Neural cell (in vitro differentiated cells): ENCODE measurements around the gene PRSS53. TPM values are rescaled to one million over a fixed set of nuclear protein-coding genes. Genes with fewer than 3 reads are reported as not detected.
A peak's percentile ranks its signal among the peaks of the same experiment; 100 is the strongest.

Experiments
- H2AFZ ChIP-seq: fragments of 200-600, 300-800 bp; sonication (generic), shearing (Covaris generic); 2 replicates; pipeline ENCODE4 v1.6.0; 2014; ENCODE audit warnings: low read depth, mild to moderate bottlenecking, antibody characterized with exemption, low read length, moderate library complexity
- H3F3A ChIP-seq: fragments of 200-600 bp; shearing (Covaris generic); 2 replicates; pipeline ENCODE4 v1.6.1; 2016; ENCODE audit warnings: mild to moderate bottlenecking, moderate library complexity, mixed read lengths, antibody characterized with exemption, low read length; ENCODE audit not compliant: insufficient read depth, poor library complexity, severe bottlenecking
- H3K27ac ChIP-seq: fragments of 200-600, 300-800 bp; sonication (generic), shearing (Covaris generic); 2 replicates; pipeline ENCODE4 v1.5.1; 2014; ENCODE audit warnings: mild to moderate bottlenecking, low read length, moderate library complexity
- H3K27me3 ChIP-seq: fragments of 300-800, 200-600 bp; sonication (generic), shearing (Covaris generic); 2 replicates; pipeline ENCODE4 v1.6.0; 2014; ENCODE audit warnings: mild to moderate bottlenecking, low read depth, low read length, moderate library complexity; ENCODE audit not compliant: insufficient read depth
- H3K36me3 ChIP-seq: fragments of 300-800, 200-600 bp; sonication (generic), shearing (Covaris generic); 2 replicates; pipeline ENCODE4 v1.5.1; 2014; ENCODE audit warnings: mild to moderate bottlenecking, antibody characterized with exemption, low read length, moderate library complexity; ENCODE audit not compliant: insufficient read depth
- H3K4me2 ChIP-seq: fragments of 300-800, 200-600 bp; sonication (generic), shearing (Covaris generic); 2 replicates; pipeline ENCODE4 v1.6.0; 2014; ENCODE audit warnings: mild to moderate bottlenecking, low read length
- H3K4me3 ChIP-seq: fragments of 300-800, 200-600 bp; sonication (generic), shearing (Covaris generic); 2 replicates; pipeline ENCODE4 v1.5.1; 2014; ENCODE audit warnings: mild to moderate bottlenecking, low read length, moderate library complexity
- H3K79me2 ChIP-seq: fragments of 200-600 bp; shearing (Covaris generic); replicated peaks from 2 replicates; pipeline ENCODE4 v1.6.0; 2014; ENCODE audit warnings: mild to moderate bottlenecking, low read length, moderate library complexity; ENCODE audit not compliant: insufficient read depth
- H3K9ac ChIP-seq: fragments of 300-800, 200-600 bp; sonication (generic), shearing (Covaris generic); 2 replicates; pipeline ENCODE4 v1.6.1; 2016; ENCODE audit warnings: mild to moderate bottlenecking, low read length, mixed read lengths
- H3K9me2 ChIP-seq: fragments of 200-600 bp; shearing (Covaris generic); 2 replicates; pipeline ENCODE4 v1.6.1; 2016; ENCODE audit warnings: mild to moderate bottlenecking, low read length, mixed read lengths; ENCODE audit not compliant: insufficient read depth
- H3K9me3 ChIP-seq: fragments of 200-600, 300-800 bp; sonication (generic), shearing (Covaris generic); 2 replicates; pipeline ENCODE4 v1.6.1; 2016; ENCODE audit warnings: mild to moderate bottlenecking, mixed run types, low read length, moderate library complexity, mixed read lengths
- H4K20me1 ChIP-seq: fragments of 200-600 bp; shearing (Covaris generic); 2 replicates; pipeline ENCODE4 v1.6.1; 2016; ENCODE audit warnings: mild to moderate bottlenecking, mixed run types; ENCODE audit not compliant: insufficient read depth
- CTCF ChIP-seq: fragments of 450-650 bp; IDR thresholded peaks from 2 replicates; pipeline ENCODE4 v1.5.1; 2014; ENCODE audit warnings: antibody characterized with exemption, mild to moderate bottlenecking, moderate library complexity; ENCODE audit not compliant: poor library complexity, severe bottlenecking
- EP300 ChIP-seq: fragments of 450-650 bp; conservative IDR thresholded peaks from 2 replicates; pipeline ENCODE4 v1.6.1; 2014; ENCODE audit warnings: antibody characterized with exemption, mild to moderate bottlenecking, moderate library complexity; ENCODE audit not compliant: poor library complexity, severe bottlenecking
- EZH2 ChIP-seq: fragments of 200-600, 300-800 bp; shearing (Covaris generic), sonication (generic); IDR thresholded peaks from 2 replicates; pipeline ENCODE4 v1.6.1; 2014; ENCODE audit warnings: antibody characterized with exemption, low read length, borderline replicate concordance, mild to moderate bottlenecking; ENCODE audit not compliant: insufficient read depth, poor library complexity, severe bottlenecking
- MXI1 ChIP-seq: fragments of 450-650 bp; conservative IDR thresholded peaks from 2 replicates; pipeline ENCODE4 v1.6.1; 2014; ENCODE audit warnings: antibody characterized with exemption, mild to moderate bottlenecking; ENCODE audit not compliant: poor library complexity, severe bottlenecking
- POLR2AphosphoS5 ChIP-seq: IDR thresholded peaks from 2 replicates; pipeline ENCODE4 v1.6.1; 2012
- RAD21 ChIP-seq: fragments of 450-650 bp; conservative IDR thresholded peaks from 2 replicates; pipeline ENCODE4 v1.6.1; 2014; ENCODE audit warnings: antibody characterized with exemption, mild to moderate bottlenecking, moderate library complexity
- REST ChIP-seq: IDR thresholded peaks from 2 replicates; pipeline ENCODE4 v1.6.1; 2012; ENCODE audit warnings: borderline replicate concordance
- SMC3 ChIP-seq: fragments of 450-650 bp; conservative IDR thresholded peaks from 2 replicates; pipeline ENCODE4 v1.6.1; 2014; ENCODE audit warnings: antibody characterized with exemption, mild to moderate bottlenecking, moderate library complexity; ENCODE audit not compliant: poor library complexity
- TAF1 ChIP-seq: IDR thresholded peaks from 2 replicates; pipeline ENCODE4 v1.6.1; 2012; ENCODE audit warnings: low read depth
- polyA plus RNA-seq: library from polyadenylated mRNA; depleted of rRNA; stranded (reverse); fragments of >200 nt; gene quantifications from 2 replicates; pipeline ENCODE4 v1.2.3, GENCODE V29; 2014

The PRSS53 gene
- polyA plus RNA-seq, 1 donor from 2014 or later = 9.3 TPM

GRCh38 chr16:31033709-31034492 is 54.8 kb downstream of the PRSS53 start:
- peak overlapping the region; percentile 93 for H3K9ac ChIP-seq

More at GRCh38 chr16:31033709-31034492, 54.8 kb downstream of the PRSS53 start:
- peak overlapping the region; percentile 95 for H3K27ac ChIP-seq
- no peaks in the 10 kb centered on the region for H3K27me3 ChIP-seq
- no peaks in the 10 kb centered on the region for H3K36me3 ChIP-seq
- H3K9me3 ChIP-seq = no peaks in the 10 kb centered on the region
- no peaks in the 10 kb centered on the region for H4K20me1 ChIP-seq
- no peaks in the 10 kb centered on the region for H3K9me2 ChIP-seq
- H3K4me3 ChIP-seq = peak overlapping the region; percentile 93
- TF ChIP-seq TAF1 (no peak), EZH2 (no peak), EP300 (no peak), MXI1 (peak; percentile 65), CTCF (no peak), RAD21 (peak; percentile 10), SMC3 (no peak), POLR2AphosphoS5 (no peak), REST (peak; percentile 24)
- H3F3A ChIP-seq = no peaks in the 10 kb centered on the region
- peaks cover 6% of the 10 kb centered on the region for H3K79me2 ChIP-seq
- peak overlapping the region; percentile 16 for H3K4me2 ChIP-seq
- H2AFZ ChIP-seq = peak overlapping the region; percentile 54

Other genes with a start within 250 kb of the PRSS53 start
- gene BCL7C, start 194.9 kb downstream of the PRSS53 start, polyA plus RNA-seq = 39.2 and 44.9 TPM in 2 replicates
- gene CTF1, start 192.3 kb downstream of the PRSS53 start, polyA plus RNA-seq = not detected in 2 replicates
- 99.6 and 124 TPM in 2 replicates for gene FBXL19, start 165.4 kb downstream of the PRSS53 start, polyA plus RNA-seq
- gene ORAI3, start 139.9 kb downstream of the PRSS53 start, polyA plus RNA-seq = 5.7 and 7.3 TPM in 2 replicates
- 1.4 and 3.3 TPM in 2 replicates for gene SETD1A, start 131.2 kb downstream of the PRSS53 start, polyA plus RNA-seq
- gene HSD3B7, start 103.7 kb downstream of the PRSS53 start, polyA plus RNA-seq = 1.5 and 3.4 TPM in 2 replicates
- 4.5 and 9.2 TPM in 2 replicates for gene STX1B, start 78.3 kb downstream of the PRSS53 start, polyA plus RNA-seq
- 32.2 and 38.3 TPM in 2 replicates for gene STX4, start 55.4 kb downstream of the PRSS53 start, polyA plus RNA-seq
- 17.8 and 21.3 TPM in 2 replicates for gene ZNF668, start 14.7 kb downstream of the PRSS53 start, polyA plus RNA-seq
- gene ZNF646, start 14.5 kb downstream of the PRSS53 start, polyA plus RNA-seq = 6.7 and 8.5 TPM in 2 replicates
- 103 and 105 TPM in 2 replicates for gene VKORC1, start 5.9 kb upstream of the PRSS53 start, polyA plus RNA-seq
- gene BCKDK, start 19.4 kb upstream of the PRSS53 start, polyA plus RNA-seq = 21.3 and 26.8 TPM in 2 replicates
- gene KAT8, start 28.7 kb upstream of the PRSS53 start, polyA plus RNA-seq = 98.0 and 132 TPM in 2 replicates
- gene PRSS8, start 46.8 kb upstream of the PRSS53 start, polyA plus RNA-seq = not detected in 2 replicates
- 1.5 and 2.0 TPM in 2 replicates for gene PRSS36, start 61.1 kb upstream of the PRSS53 start, polyA plus RNA-seq
- 53.9 and 54.3 TPM in 2 replicates for gene FUS, start 91.2 kb upstream of the PRSS53 start, polyA plus RNA-seq
- not detected in 2 replicates for gene PYCARD, start 113.8 kb upstream of the PRSS53 start, polyA plus RNA-seq
- 0.05 TPM in 1 of 2 replicates, not detected in the other for gene TRIM72, start 125.2 kb upstream of the PRSS53 start, polyA plus RNA-seq
- gene PYDC1, start 128.2 kb upstream of the PRSS53 start, polyA plus RNA-seq = not detected in 2 replicates
- not detected in 2 replicates for gene ITGAM, start 171.0 kb upstream of the PRSS53 start, polyA plus RNA-seq